ENCODE measurements around the gene MRPL28. TPM values are rescaled to one million over a fixed set of nuclear protein-coding genes. Genes with fewer than 3 reads are reported as not detected.
A peak's percentile ranks its signal among the peaks of the same experiment; 100 is the strongest.

MRPL28 gene
- polyA plus RNA-seq, 1 of the 3 experiments (the other 2 are of a cell fraction), result 320 TPM

DNA sequence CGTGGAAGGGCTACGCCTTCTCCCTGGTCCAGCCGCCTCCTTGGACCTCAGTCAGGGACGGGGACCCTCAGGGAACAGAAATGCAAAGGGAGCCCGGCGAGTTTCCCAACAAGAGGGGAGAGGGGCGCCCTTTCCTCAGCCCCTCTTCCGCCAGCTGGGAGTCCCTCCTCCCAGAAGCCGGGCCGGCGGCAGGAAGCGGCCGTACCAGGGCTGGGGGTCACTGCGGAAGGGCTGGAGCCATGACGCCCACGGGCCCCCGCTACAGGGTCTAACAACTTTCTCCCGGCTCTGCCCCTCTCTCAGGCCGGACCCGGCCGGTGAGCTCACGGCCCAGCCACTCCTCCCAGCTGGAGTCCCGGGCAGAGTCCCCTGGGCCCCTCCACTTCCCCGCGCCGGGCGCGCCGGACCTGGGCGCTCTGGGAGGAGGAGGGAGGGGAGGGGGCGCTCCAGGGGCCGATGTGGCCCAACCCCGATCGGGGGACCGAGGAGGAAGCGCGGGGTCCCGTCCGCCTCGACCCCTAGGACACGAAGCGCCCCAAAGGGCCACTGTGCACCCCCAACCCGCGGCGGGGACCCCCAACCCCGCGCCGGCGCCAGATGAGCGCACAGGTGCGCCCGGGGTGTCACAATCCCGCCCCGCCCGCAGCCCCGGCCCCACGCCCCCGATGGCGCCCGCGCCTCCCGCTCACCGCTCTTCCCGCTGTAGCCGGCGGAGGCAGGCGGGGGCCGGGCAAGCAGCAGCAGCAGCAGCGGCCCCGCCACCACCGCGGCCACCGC is 10.9 kb upstream of the MRPL28 start:
- Histone ChIP-seq H3K27ac (ENCODE audit: low read depth in 2 of 2, low read length in 1 of 2) (peak overlapping the region; percentile 30 to 68; a peak in 3 of 4 replicates), H3K79me2 (ENCODE audit: insufficient read depth) (peaks cover 29% of the 10 kb centered on the region), H3K9me3 (no peaks in the 10 kb centered on the region), H3K4me2 (peak overlapping the region; percentile 97), H3K4me1 (ENCODE audit: control insufficient read depth in 1 of 2, insufficient read depth in 2 of 2, low read depth in 1 of 2, low read length in 1 of 2) (peaks cover 5 to 23% of the 10 kb centered on the region in 2 experiments; a peak in 2 of 4 replicates), H3F3A (replicated peaks; ENCODE audit: insufficient read depth) (no peaks in the 10 kb centered on the region), H3K36me3 (replicated peaks in 1 of 2; ENCODE audit: control insufficient read depth in 1 of 2, insufficient read depth in 2 of 2, low read length in 1 of 2) (peaks cover 0 to 14% of the 10 kb centered on the region in 2 experiments), H3K4me3 (ENCODE audit: low read depth in 2 of 2, low read length in 1 of 2) (peak overlapping the region; percentile 80 to 86), H3K9ac (peak overlapping the region; percentile 88), H4K20me1 (ENCODE audit: insufficient read depth) (peaks cover 17% of the 10 kb centered on the region), H2AFZ (ENCODE audit: low read depth) (no peak overlapping the region), H3K9me2 (no peaks in the 10 kb centered on the region), H3K27me3 (ENCODE audit: insufficient read depth) (no peaks in the 10 kb centered on the region)
- peak; percentile 77 for DNase-seq
- TF ChIP-seq GABPA (IDR thresholded peaks at IDR 0.05; ENCODE audit: low read depth), result peak; percentile 36; the same call in 1 of the 2 replicates
- no peak for TF ChIP-seq RCOR1 (IDR thresholded peaks at IDR 0.05; ENCODE audit: low read length)
- ChIA-PET POLR2A (interaction anchor here (0.6 to 1.6 kb wide), 3 partner anchors 10 to 185 kb away, joined by 3 to 4 read pairs (median 4); partner anchors contain the start of gene MRPL28), CTCF (interaction anchor here (0.9 to 1.8 kb wide), 3 partner anchors 10 to 96 kb away, joined by 3 to 9 read pairs (median 9); partner anchors contain the start of gene MRPL28)
- 0% methylated on average over 10 of the region's 73 CpGs for WGBS (ENCODE audit: low lambda C conversion rate)

DNA sequence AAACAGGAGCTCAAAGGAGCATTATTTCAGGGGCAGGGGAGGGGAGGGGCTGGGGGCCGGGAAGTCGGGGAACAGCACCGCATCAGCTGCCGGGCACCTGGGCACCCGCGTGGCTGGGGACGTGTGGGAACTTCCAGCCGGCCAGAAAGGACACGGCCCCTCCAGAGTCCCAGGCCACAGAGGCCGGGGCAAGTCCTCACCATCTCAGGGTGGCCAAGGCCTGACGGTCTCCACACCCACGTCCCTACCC is 10.3 kb upstream of the MRPL28 start:
- Histone ChIP-seq H3K4me3 (ENCODE audit: low read depth in 2 of 2, low read length in 1 of 2) (peak overlapping the region; percentile 80 to 86), H3K79me2 (ENCODE audit: insufficient read depth) (peaks cover 29% of the 10 kb centered on the region), H3K9ac (peak overlapping the region; percentile 88), H3K36me3 (replicated peaks in 1 of 2; ENCODE audit: control insufficient read depth in 1 of 2, insufficient read depth in 2 of 2, low read length in 1 of 2) (peaks cover 0 to 20% of the 10 kb centered on the region in 2 experiments), H3K4me2 (peak overlapping the region; percentile 97), H3F3A (replicated peaks; ENCODE audit: insufficient read depth) (no peaks in the 10 kb centered on the region), H3K27ac (ENCODE audit: low read depth in 2 of 2, low read length in 1 of 2) (peak overlapping the region; percentile 30 to 68; a peak in 2 of 4 replicates), H3K4me1 (ENCODE audit: control insufficient read depth in 1 of 2, insufficient read depth in 2 of 2, low read depth in 1 of 2, low read length in 1 of 2) (peaks cover 5 to 23% of the 10 kb centered on the region in 2 experiments; a peak in 2 of 4 replicates), H3K9me2 (no peaks in the 10 kb centered on the region), H4K20me1 (ENCODE audit: insufficient read depth) (peaks cover 17% of the 10 kb centered on the region), H3K9me3 (no peaks in the 10 kb centered on the region), H2AFZ (ENCODE audit: low read depth) (no peak overlapping the region), H3K27me3 (ENCODE audit: insufficient read depth) (no peaks in the 10 kb centered on the region)
- CTCF ChIA-PET, result interaction anchor here (0.9 to 1.8 kb wide), 3 partner anchors 10 to 97 kb away, joined by 3 to 9 read pairs (median 9); partner anchors contain the start of gene MRPL28
- POLR2A ChIA-PET, result interaction anchor here (0.6 to 0.7 kb wide), 2 partner anchors 58 to 185 kb away, joined by 3 to 4 read pairs; no protein-coding TSS in a partner anchor
- DNase-seq, result no peak
- WGBS (ENCODE audit: low lambda C conversion rate), result 9% methylated on average over 11 of the region's 12 CpGs
- TF ChIP-seq, protein P1, sequence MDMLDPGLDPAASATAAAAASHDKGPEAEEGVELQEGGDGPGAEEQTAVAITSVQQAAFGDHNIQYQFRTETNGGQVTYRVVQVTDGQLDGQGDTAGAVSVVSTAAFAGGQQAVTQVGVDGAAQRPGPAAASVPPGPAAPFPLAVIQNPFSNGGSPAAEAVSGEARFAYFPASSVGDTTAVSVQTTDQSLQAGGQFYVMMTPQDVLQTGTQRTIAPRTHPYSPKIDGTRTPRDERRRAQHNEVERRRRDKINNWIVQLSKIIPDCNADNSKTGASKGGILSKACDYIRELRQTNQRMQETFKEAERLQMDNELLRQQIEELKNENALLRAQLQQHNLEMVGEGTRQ (IDR thresholded peaks at IDR 0.05; ENCODE audit: borderline replicate concordance, low read depth, low read length), result no peak
- TF ChIP-seq, protein P2, sequence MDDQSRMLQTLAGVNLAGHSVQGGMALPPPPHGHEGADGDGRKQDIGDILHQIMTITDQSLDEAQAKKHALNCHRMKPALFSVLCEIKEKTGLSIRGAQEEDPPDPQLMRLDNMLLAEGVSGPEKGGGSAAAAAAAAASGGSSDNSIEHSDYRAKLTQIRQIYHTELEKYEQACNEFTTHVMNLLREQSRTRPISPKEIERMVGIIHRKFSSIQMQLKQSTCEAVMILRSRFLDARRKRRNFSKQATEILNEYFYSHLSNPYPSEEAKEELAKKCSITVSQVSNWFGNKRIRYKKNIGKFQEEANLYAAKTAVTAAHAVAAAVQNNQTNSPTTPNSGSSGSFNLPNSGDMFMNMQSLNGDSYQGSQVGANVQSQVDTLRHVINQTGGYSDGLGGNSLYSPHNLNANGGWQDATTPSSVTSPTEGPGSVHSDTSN (IDR thresholded peaks at IDR 0.05), result no peak
- no peak for TF ChIP-seq GATA2 (CRISPR knock-in tag; IDR thresholded peaks at IDR 0.05)
- TF ChIP-seq MXI1 (IDR thresholded peaks at IDR 0.05; ENCODE audit: low read depth, low read length), result no peak
- TF ChIP-seq RAD21 (IDR thresholded peaks at IDR 0.05; ENCODE audit: low read length), result no peak

Data from SK-N-SH (cell line).